Thymus (tissue), 11 donors: ENCODE data around the gene AFF1. TPM values are rescaled to one million over a fixed set of nuclear protein-coding genes. Genes with fewer than 3 reads are reported as not detected.

Experiments used
- DNase-seq, 9 donors: peaks; one replicate each; pipeline ENCODE4 v3.0.0-alpha.2; 2013; ENCODE audit warnings: low spot score in 9 of 9, low read depth in 6 of 9, missing footprints in 1 of 9
- H3K27ac ChIP-seq, 2 donors: one replicate each; pipeline ENCODE4 v1.5.1; 2013; ENCODE audit warnings: control low read depth in 1 of 2, low read depth in 1 of 2, low read length in 1 of 2, mild to moderate bottlenecking in 1 of 2, moderate library complexity in 1 of 2
- H3K27me3 ChIP-seq, 2 donors: one replicate each; pipeline ENCODE4 v1.5.1; 2013; ENCODE audit warnings: low read length in 1 of 2; ENCODE audit not compliant: control insufficient read depth in 2 of 2, insufficient read depth in 1 of 2
- H3K36me3 ChIP-seq, 2 donors: one replicate each; pipeline ENCODE4 v1.5.1; 2013; ENCODE audit warnings: low read length in 1 of 2, mild to moderate bottlenecking in 1 of 2, moderate library complexity in 1 of 2; ENCODE audit not compliant: control insufficient read depth in 2 of 2, insufficient read depth in 2 of 2
- H3K4me1 ChIP-seq, 2 donors: one replicate each; pipeline ENCODE4 v1.5.1; 2013; ENCODE audit warnings: low read length in 2 of 2; ENCODE audit not compliant: control insufficient read depth in 2 of 2, insufficient read depth in 2 of 2
- H3K4me3 ChIP-seq, 2 donors: one replicate each; pipeline ENCODE4 v1.5.1; 2013; ENCODE audit warnings: low read length in 2 of 2, control low read depth in 1 of 2, mild to moderate bottlenecking in 1 of 2
- H3K9me3 ChIP-seq, 2 donors: one replicate each; pipeline ENCODE4 v1.5.1; 2013; ENCODE audit warnings: low read length in 1 of 2, mild to moderate bottlenecking in 1 of 2; ENCODE audit not compliant: control insufficient read depth in 2 of 2, insufficient read depth in 1 of 2
- WGBS: extraction: QIAGEN DNeasy Blood & Tissue Kit; methylation state at CpG from one replicate; pipeline ENCODE4 v1.1.7; 2013; 5-methylcytosine and 5-hydroxymethylcytosine counted together
- polyA plus RNA-seq: library from polyadenylated mRNA; stranded (reverse); fragments of 200-250 nt; gene quantifications from one replicate; pipeline ENCODE4 v1.2.3, GENCODE V29; 2013
- total RNA-seq: library from RNA; stranded (reverse); fragments of 120-200 nt; gene quantifications from one replicate; pipeline ENCODE4 v1.2.4, GENCODE V29; 2013
- donor health status: healthy.

The AFF1 gene
- total and polyA plus RNA-seq, 2 donors, result 12.3 to 13.3 TPM

GRCh38 chr4:87174672-87175071, 239.9 kb downstream of the AFF1 start:
- Histone ChIP-seq H3K27me3 (no peaks in the 10 kb centered on the region), H3K36me3 (peaks cover 3 to 6% of the 10 kb centered on the region in 2 donors), H3K4me1 (no peaks in the 10 kb centered on the region), H3K4me3 (no peak overlapping the region), H3K9me3 (no peaks in the 10 kb centered on the region), H3K27ac (no peak overlapping the region)
- 97% methylated on average over 2 of the region's 2 CpGs for WGBS
- DNase-seq, result no peak

GRCh38 chr4:87179751-87180150, 244.9 kb downstream of the AFF1 start:
- 94% methylated on average over 1 of the region's 1 CpG for WGBS
- no peak overlapping the region for H3K27ac ChIP-seq
- no peak for DNase-seq
- peaks cover 0 to 3% of the 10 kb centered on the region in 2 donors for H3K36me3 ChIP-seq
- no peaks in the 10 kb centered on the region for H3K4me1 ChIP-seq
- no peak overlapping the region for H3K4me3 ChIP-seq
- no peaks in the 10 kb centered on the region for H3K9me3 ChIP-seq
- no peaks in the 10 kb centered on the region for H3K27me3 ChIP-seq

- no peaks in the 10 kb centered on the region for H3K4me1 ChIP-seq
- peaks cover 0 to 3% of the 10 kb centered on the region in 2 donors for H3K36me3 ChIP-seq
- no peak for DNase-seq
- no peaks in the 10 kb centered on the region for H3K27me3 ChIP-seq
- H3K9me3 ChIP-seq, result no peaks in the 10 kb centered on the region
- no peak overlapping the region for H3K27ac ChIP-seq
- no peak overlapping the region for H3K4me3 ChIP-seq
- 97% methylated on average over 2 of the region's 2 CpGs for WGBS
Observed at GRCh38 chr4:87180767-87181166, 246.0 kb downstream of the AFF1 start.

- no peaks in the 10 kb centered on the region for H3K27me3 ChIP-seq
- no peak overlapping the region for H3K4me3 ChIP-seq
- WGBS, result 99% methylated on average over 5 of the region's 5 CpGs
- peaks cover 0 to 6% of the 10 kb centered on the region in 2 donors for H3K9me3 ChIP-seq
- no peaks in the 10 kb centered on the region for H3K36me3 ChIP-seq
- DNase-seq, result no peak
- no peak overlapping the region for H3K27ac ChIP-seq
- no peaks in the 10 kb centered on the region for H3K4me1 ChIP-seq
Observed at GRCh38 chr4:87185146-87185870, 250.5 kb downstream of the AFF1 start.

GRCh38 chr4:87188048-87188447, 253.2 kb downstream of the AFF1 start:
- no peak for DNase-seq
- Histone ChIP-seq H3K27me3 (no peaks in the 10 kb centered on the region), H3K36me3 (no peaks in the 10 kb centered on the region), H3K4me1 (no peaks in the 10 kb centered on the region), H3K9me3 (peaks cover 0 to 6% of the 10 kb centered on the region in 2 donors), H3K4me3 (no peak overlapping the region), H3K27ac (no peak overlapping the region)
- 93% methylated on average over 2 of the region's 2 CpGs for WGBS

- H3K9me3 ChIP-seq, result peaks cover 0 to 6% of the 10 kb centered on the region in 2 donors
- 97% methylated on average over 7 of the region's 7 CpGs for WGBS
- DNase-seq, result no peak
- H3K27ac ChIP-seq, result no peak overlapping the region
- H3K36me3 ChIP-seq, result no peaks in the 10 kb centered on the region
- H3K27me3 ChIP-seq, result no peaks in the 10 kb centered on the region
- H3K4me3 ChIP-seq, result no peak overlapping the region
- no peaks in the 10 kb centered on the region for H3K4me1 ChIP-seq
Observed at GRCh38 chr4:87188932-87189331, 254.1 kb downstream of the AFF1 start.

Other genes starting within 250 kb of the AFF1 start
- gene SLC10A6, start 85.6 kb upstream of the AFF1 start, total RNA-seq, result 0.05 TPM
- gene SLC10A6, start 85.6 kb upstream of the AFF1 start, polyA plus RNA-seq, result 0.16 TPM
- gene C4orf36, start 42.6 kb upstream of the AFF1 start, total RNA-seq, result 0.42 TPM
- gene C4orf36, start 42.6 kb upstream of the AFF1 start, polyA plus RNA-seq, result 0.82 TPM